Fibroblast of villous mesenchyme (primary cell): ENCODE measurements around the gene TAB3. TPM values are rescaled to one million over a fixed set of nuclear protein-coding genes. Genes with fewer than 3 reads are reported as not detected.
"Not testable (repeated sequence)": the region's sequence is repeated elsewhere in the genome, so short reads cannot be mapped to it uniquely, and the experiment has no call there.

Experiments used
- DNase-seq: peaks from one replicate; pipeline ENCODE4 v3.0.0-alpha.2; 2010; ENCODE audit warnings: low read depth
- H3K4me3 ChIP-seq: 2 replicates; pipeline ENCODE4 v1.5.1; 2011; ENCODE audit warnings: low read depth, mild to moderate bottlenecking, low read length
- total RNA-seq: library from RNA; depleted of rRNA; stranded (reverse); fragments of >200 nt; gene quantifications from 2 replicates; pipeline ENCODE4 v1.2.3, GENCODE V29; 2012
- TF ChIP-seq, protein P1 (sequence below): IDR thresholded peaks from 2 replicates; pipeline ENCODE4 v1.5.1; 2012; ENCODE audit warnings: low read depth, mild to moderate bottlenecking, low read length; ENCODE audit not compliant: insufficient read depth

The TAB3 gene
- total RNA-seq, 1 donor = 16.8 TPM

DNA sequence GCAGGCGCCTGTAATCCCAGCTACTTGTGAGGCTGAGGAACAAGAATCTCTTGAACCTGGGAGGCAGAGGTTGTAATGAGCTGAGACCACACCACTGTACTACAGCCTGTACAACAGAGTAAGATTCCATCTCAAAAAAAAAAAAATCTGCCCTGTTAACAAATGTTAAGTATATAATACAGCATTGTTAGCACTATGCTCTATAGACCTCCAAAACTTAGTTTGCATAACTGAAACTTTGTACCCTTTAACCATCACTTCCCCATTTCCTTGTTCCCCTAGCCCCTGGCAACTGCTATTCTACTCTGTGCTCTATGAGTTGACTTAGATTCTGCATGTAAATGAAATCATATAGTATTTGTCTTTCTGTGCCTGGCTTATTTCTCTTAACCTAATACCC, 76.7 kb downstream of the TAB3 start:
- TF ChIP-seq, protein P1, sequence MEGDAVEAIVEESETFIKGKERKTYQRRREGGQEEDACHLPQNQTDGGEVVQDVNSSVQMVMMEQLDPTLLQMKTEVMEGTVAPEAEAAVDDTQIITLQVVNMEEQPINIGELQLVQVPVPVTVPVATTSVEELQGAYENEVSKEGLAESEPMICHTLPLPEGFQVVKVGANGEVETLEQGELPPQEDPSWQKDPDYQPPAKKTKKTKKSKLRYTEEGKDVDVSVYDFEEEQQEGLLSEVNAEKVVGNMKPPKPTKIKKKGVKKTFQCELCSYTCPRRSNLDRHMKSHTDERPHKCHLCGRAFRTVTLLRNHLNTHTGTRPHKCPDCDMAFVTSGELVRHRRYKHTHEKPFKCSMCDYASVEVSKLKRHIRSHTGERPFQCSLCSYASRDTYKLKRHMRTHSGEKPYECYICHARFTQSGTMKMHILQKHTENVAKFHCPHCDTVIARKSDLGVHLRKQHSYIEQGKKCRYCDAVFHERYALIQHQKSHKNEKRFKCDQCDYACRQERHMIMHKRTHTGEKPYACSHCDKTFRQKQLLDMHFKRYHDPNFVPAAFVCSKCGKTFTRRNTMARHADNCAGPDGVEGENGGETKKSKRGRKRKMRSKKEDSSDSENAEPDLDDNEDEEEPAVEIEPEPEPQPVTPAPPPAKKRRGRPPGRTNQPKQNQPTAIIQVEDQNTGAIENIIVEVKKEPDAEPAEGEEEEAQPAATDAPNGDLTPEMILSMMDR = no peak
- no peak overlapping the region for H3K4me3 ChIP-seq
- DNase-seq = no peak

DNA sequence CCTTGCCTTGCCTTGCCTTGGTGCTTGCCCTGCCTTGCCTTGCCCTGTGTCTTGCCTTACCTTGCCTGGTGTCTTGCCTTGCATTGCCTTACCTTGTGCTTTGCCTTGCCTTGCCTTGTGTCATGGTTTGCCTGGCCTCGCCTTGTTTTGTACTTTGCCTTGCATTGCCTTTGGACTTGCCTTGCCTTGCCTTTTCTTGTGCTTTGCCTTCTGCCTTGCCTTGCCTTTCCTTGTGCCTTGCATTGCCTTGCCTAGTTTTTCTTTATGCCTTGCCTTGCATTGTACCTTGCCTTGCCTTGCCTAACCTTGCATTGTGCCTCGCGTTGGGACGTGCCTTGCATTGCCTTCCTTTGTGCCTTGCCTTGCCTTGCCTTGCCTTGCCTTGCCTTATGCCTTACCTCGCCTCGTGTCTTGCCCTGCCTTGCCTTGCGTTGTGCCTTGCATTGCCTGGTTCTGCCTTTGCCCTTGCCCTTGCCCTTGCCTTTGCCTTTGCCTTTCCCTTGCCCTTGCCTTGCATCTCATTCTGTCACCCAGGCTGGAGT, 82.8 kb downstream of the TAB3 start:
- no peak for DNase-seq
- H3K4me3 ChIP-seq = no peak overlapping the region
- TF ChIP-seq, protein P1 = no peak

DNA sequence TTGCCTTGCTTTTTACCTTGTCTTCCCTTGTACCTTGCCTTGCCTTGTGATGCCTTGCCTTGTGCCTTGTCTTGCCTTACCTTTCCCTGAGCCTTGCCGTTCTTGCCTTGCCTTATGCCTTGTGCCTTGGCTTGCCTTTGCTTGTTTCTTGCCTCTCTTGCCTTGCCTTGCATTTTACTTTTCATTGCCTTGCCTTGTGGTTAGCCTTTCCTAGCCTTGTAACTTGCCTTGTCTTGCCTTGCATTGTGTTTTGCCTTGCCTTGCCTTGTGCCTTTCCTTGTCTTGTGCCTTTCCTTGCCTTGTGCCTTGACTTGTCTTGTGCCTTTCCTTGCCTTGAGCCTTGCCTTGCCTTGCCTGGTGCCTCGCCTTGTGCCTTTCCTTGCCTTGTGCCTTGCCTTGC, 84.6 kb downstream of the TAB3 start:
- DNase-seq = no peak
- no peak overlapping the region for H3K4me3 ChIP-seq
- TF ChIP-seq, protein P1 = no peak

DNA sequence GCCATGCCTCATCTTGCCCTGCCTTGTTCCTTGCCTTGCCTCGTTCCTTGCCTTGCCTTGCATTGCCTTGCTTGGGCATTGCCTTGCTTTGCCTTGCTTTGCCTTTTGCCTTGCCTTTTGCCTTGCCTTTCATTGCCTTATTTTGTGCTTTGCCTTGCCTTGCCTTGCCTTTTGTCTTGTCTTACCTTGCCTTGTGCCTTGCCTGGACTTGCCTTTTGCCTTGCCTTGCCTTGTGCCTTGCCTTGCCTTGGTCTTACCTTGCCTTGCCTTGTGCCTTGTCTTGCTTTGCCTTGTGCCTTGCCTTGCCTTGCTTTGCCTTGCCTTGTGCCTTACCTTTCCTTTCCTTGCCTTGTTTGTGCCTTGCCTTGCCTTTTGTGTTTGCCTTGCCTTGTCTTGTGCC, 88.2 kb downstream of the TAB3 start:
- no peak overlapping the region for H3K4me3 ChIP-seq
- TF ChIP-seq, protein P1 = no peak
- DNase-seq = no peak

DNA sequence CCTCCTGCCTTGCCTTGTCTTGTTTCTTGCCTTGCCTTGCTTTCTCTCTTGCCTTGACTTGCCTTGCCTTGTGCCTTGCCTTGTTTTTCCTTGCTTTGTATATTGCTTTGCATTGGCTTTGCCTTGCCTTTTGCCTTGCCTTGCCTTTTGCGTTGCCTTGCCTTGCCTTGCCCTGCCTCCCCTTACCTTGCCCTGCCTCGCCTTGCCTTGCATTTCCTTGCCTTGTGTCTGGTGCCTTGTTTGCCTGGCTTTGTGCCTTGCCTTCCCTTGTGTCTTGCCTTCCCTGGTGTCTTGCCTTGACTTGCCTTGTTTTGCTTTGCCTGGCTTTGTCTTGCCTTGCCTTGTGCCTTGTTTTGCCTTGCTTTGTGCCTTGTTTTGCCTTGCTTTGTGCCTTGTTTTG, 89.7 kb downstream of the TAB3 start:
- TF ChIP-seq, protein P1 = no peak

DNA sequence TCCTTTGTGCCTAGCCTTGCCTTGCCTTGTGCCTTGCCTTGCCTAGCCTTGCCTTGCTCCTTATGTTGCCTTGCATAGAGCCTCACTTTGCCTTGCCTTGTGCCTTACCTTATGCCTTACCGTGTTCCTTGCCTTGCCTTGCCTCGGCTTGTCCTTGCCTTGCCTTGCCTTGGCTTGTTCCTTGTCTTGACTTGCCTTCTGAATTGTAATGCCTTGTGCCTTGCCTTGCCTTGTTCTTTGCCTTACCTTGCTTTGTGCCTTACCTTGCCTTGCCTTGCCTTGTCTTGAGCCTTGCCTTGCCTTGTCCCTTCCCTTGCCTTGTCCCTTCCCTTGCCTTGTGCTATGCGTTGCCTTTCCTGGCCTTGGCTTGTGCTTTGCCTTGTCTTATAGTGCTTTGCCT, 90.2 kb downstream of the TAB3 start:
- H3K4me3 ChIP-seq = no peak overlapping the region
- DNase-seq = no peak
- TF ChIP-seq, protein P1 = no peak

More for the DNA sequence above, 89.7 kb downstream of the TAB3 start:
- H3K4me3 ChIP-seq = no peak overlapping the region
- DNase-seq = no peak

DNA sequence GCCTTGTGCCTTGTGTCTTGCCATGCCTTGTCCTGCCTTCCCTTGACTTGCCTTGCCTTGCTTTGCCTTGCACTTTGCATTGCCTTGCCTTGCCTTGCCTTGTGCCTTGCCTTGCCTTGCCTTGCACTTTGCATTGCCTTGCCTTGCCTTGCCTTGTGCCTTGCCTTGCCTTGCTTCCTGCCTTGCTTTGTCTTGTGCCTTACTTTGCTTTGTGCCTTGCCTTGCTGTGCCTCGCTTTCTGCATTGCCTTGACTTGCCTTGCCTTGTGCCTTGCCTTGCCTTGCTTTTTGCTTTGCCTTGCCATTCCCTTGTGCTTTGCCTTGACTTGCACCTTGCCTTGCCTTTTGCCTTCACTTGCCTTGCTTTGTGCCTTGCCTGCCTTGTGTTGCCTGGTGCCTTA, 91.8 kb downstream of the TAB3 start:
- DNase-seq = not testable (repeated sequence)

More for the DNA sequence above, 91.8 kb downstream of the TAB3 start:
- H3K4me3 ChIP-seq = not testable (repeated sequence)
